Fibroblast of villous mesenchyme (primary cell): ENCODE data around the gene MGST3. TPM values are rescaled to one million over a fixed set of nuclear protein-coding genes. Genes with fewer than 3 reads are reported as not detected.
"Not testable (repeated sequence)": the region's sequence is repeated elsewhere in the genome, so short reads cannot be mapped to it uniquely, and the experiment has no call there.

Source experiments
- DNase-seq: peaks from one replicate; pipeline ENCODE4 v3.0.0-alpha.2; 2010; ENCODE audit warnings: low read depth
- H3K4me3 ChIP-seq: 2 replicates; pipeline ENCODE4 v1.5.1; 2011; ENCODE audit warnings: low read depth, mild to moderate bottlenecking, low read length
- total RNA-seq: library from RNA; depleted of rRNA; stranded (reverse); fragments of >200 nt; gene quantifications from 2 replicates; pipeline ENCODE4 v1.2.3, GENCODE V29; 2012
- TF ChIP-seq, protein P1 (sequence below): IDR thresholded peaks from 2 replicates; pipeline ENCODE4 v1.5.1; 2012; ENCODE audit warnings: low read depth, mild to moderate bottlenecking, low read length; ENCODE audit not compliant: insufficient read depth

Gene MGST3
- total RNA-seq, 1 donor: 126 TPM

- TF ChIP-seq, protein P1, sequence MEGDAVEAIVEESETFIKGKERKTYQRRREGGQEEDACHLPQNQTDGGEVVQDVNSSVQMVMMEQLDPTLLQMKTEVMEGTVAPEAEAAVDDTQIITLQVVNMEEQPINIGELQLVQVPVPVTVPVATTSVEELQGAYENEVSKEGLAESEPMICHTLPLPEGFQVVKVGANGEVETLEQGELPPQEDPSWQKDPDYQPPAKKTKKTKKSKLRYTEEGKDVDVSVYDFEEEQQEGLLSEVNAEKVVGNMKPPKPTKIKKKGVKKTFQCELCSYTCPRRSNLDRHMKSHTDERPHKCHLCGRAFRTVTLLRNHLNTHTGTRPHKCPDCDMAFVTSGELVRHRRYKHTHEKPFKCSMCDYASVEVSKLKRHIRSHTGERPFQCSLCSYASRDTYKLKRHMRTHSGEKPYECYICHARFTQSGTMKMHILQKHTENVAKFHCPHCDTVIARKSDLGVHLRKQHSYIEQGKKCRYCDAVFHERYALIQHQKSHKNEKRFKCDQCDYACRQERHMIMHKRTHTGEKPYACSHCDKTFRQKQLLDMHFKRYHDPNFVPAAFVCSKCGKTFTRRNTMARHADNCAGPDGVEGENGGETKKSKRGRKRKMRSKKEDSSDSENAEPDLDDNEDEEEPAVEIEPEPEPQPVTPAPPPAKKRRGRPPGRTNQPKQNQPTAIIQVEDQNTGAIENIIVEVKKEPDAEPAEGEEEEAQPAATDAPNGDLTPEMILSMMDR: no peak
- H3K4me3 ChIP-seq: no peak overlapping the region
- no peak for DNase-seq
Observed at GRCh38 chr1:165644064-165644735, 13.2 kb downstream of the MGST3 start.

DNA sequence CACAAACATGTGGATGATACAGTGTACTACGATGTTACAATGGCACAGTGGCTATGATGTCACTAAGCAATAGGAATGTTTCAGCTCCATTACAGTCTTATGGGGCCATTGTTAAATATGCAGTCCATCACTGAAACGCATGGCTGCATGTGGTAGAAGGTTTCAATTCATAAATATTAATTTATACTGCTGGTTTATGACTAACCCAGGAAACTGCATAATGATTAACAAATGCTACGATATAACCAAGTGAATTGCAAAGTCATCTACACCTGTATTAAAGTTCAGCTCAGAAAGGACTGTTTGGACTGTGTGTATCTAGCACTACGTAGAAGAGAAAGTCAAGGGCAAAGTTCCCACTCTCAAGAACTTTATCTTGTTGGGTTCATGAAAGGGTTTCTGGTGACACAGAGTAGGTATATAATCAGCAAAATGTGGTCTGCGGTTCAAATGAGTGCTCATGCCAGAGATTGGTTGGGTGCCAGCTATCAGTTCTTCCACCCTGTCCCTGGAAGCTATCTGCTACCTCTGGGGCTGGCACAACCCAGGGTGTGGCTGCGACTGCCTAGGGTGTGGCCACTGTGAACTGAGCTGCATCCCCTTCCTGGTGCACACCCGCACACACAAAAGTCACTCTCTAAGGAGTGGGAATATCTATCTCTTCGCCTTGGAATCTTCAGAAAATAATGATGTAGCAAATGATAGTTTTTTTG is 14.8 kb downstream of the MGST3 start:
- DNase-seq: peak; percentile 28
- H3K4me3 ChIP-seq: no peak overlapping the region
- TF ChIP-seq, protein P1: no peak

DNA sequence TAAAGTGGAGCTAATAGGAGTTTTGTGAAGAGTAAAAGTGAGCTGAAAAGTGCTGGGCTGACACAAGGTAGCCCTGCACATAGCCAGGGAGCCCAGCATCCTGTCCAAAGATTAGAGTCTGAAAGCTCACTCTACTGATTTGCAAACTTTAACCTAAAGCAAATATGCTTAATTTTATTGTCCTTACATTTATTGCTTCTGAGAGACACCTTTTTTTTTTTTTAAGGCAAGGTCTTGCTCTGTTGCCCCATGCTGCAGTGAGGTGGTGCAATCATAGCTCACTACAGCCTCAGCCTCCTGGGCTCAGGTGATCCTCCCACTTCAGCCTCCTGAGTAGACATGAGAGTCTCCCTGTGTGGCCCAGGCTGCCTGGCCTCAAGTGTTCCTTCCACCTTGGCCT is 16.5 kb downstream of the MGST3 start:
- TF ChIP-seq, protein P1: no peak
- no peak for DNase-seq
- H3K4me3 ChIP-seq: no peak overlapping the region

DNA sequence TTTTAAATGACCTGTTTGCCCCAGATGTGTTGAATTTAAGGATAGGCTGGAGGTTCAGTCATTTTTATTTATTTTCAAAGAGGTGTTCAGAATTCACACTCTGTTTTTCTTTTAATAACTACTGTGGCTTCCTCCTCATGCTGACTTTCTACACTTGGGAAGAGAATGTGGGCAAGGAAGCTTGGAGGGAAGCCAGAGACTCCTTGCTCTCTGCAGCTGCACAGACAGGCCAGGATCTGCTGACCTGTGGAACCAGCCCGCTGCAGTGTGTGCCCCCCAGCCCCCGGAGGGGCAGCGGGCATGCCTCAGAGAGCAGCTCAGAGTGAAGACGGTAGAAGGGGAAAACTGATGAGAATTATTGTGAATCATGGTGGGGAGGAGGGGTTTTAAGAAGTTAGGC is 16.9 kb downstream of the MGST3 start:
- H3K4me3 ChIP-seq: no peak overlapping the region
- DNase-seq: no peak
- TF ChIP-seq, protein P1: no peak

GRCh38 chr1:165648919-165649572 is 18.0 kb downstream of the MGST3 start:
- DNase-seq: no peak
- no peak overlapping the region for H3K4me3 ChIP-seq
- TF ChIP-seq, protein P1: no peak

- no peak overlapping the region for H3K4me3 ChIP-seq
- TF ChIP-seq, protein P1: no peak
- DNase-seq: no peak
Observed at GRCh38 chr1:165650981-165651625, 20.1 kb downstream of the MGST3 start.

DNA sequence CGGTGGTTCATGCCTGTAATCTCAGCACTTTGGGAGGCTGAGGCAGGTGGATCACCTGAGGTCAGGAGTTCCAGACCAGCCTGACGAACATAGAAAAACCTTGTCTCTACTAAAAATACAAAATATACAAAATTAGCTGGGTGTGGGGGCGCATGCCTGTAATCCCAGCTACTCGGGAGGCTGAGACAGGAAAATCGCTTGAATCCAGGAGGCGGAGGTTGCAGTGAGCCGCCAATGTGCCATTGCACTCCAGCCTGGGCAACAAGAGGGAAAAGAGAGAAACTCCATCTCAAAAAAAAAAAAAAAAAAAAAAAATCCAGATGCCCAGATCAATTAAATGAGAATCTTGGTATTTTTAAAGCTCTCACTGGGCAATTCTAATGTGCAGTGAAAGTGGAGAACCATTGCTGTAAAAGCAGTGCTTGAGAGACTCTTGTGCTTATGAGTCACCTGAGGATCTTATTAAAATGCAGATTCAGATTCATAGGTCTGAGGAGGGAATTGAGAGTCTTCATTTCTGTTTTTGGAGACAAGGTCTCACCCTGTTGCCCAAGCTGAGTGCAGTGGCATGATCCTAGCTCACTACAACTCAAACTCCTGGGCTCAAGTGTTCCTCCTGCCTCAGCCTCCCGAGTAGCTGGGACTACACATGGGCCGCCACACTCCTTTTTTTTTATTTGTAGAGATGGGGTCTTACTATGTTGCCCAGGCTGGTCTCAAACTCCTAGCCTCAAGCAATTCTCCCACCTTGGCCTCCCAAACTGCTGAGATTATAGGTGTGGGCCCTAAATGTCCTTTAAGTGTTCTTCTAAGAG is 27.9 kb downstream of the MGST3 start:
- not testable (repeated sequence) for DNase-seq, H3K4me3 ChIP-seq
